GM23338 (cell line): ENCODE data around the gene AFAP1L1. TPM values are rescaled to one million over a fixed set of nuclear protein-coding genes. Genes with fewer than 3 reads are reported as not detected.
A peak's percentile ranks its signal among the peaks of the same experiment; 100 is the strongest.

Experiments used
- ATAC-seq: fragments of 200-7000 bp; cut with Tn5 transposase; 3 replicates; pipeline ENCODE4 v1.9.1; 2020
- DNase-seq: peaks from one replicate; pipeline ENCODE4 v3.0.0-alpha.2; 2015; ENCODE audit warnings: low spot score
- H2AFZ ChIP-seq: fragments of 200-600 bp; sonication (generic); 2 replicates; pipeline ENCODE4 v1.8.0; 2016; ENCODE audit warnings: antibody characterized with exemption, mild to moderate bottlenecking, moderate library complexity
- H3F3A ChIP-seq: fragments of 200-600 bp; sonication (generic); replicated peaks from 2 replicates; pipeline ENCODE4 v1.8.0; 2017; ENCODE audit warnings: antibody characterized with exemption, mixed run types, low read depth
- H3K27ac ChIP-seq: fragments of 200-600 bp; sonication (generic); 2 replicates; pipeline ENCODE4 v1.6.1; 2016; ENCODE audit warnings: low read depth
- H3K27me3 ChIP-seq: fragments of 200-600 bp; sonication (generic); 2 replicates; pipeline ENCODE4 v1.8.0; 2016; ENCODE audit warnings: mild to moderate bottlenecking, mixed run types, moderate library complexity; ENCODE audit not compliant: insufficient read depth
- H3K36me3 ChIP-seq: fragments of 200-600 bp; sonication (generic); 2 replicates; pipeline ENCODE4 v1.8.0; 2016; ENCODE audit warnings: mild to moderate bottlenecking; ENCODE audit not compliant: insufficient read depth
- H3K4me1 ChIP-seq: fragments of 200-600 bp; sonication (generic); 2 replicates; pipeline ENCODE4 v1.8.0; 2016; ENCODE audit warnings: mild to moderate bottlenecking, moderate library complexity; ENCODE audit not compliant: insufficient read depth
- H3K4me2 ChIP-seq: fragments of 200-600 bp; sonication (generic); 2 replicates; pipeline ENCODE4 v1.7.1; 2017; ENCODE audit warnings: mixed run types
- H3K4me3 ChIP-seq: fragments of 200-600 bp; sonication (generic); 2 replicates; pipeline ENCODE4 v1.6.1; 2016; ENCODE audit warnings: mixed run types
- H3K79me2 ChIP-seq: fragments of 200-600 bp; sonication (generic); replicated peaks from 2 replicates; pipeline ENCODE4 v1.8.0; 2017; ENCODE audit warnings: mild to moderate bottlenecking; ENCODE audit not compliant: insufficient read depth
- H3K9me2 ChIP-seq: fragments of 200-600 bp; sonication (generic); 2 replicates; pipeline ENCODE4 v1.8.0; 2017; ENCODE audit not compliant: insufficient read depth
- H4K20me1 ChIP-seq: fragments of 200-600 bp; sonication (generic); replicated peaks from 2 replicates; pipeline ENCODE4 v1.8.0; 2017; ENCODE audit warnings: mild to moderate bottlenecking; ENCODE audit not compliant: insufficient read depth
- H3K27ac Mint-ChIP-seq: 2 replicates; pipeline ENCODE4 v1.8.0; 2020; ENCODE audit warnings: inconsistent platforms, mild to moderate bottlenecking, moderate library complexity, mixed read lengths
- H3K27me3 Mint-ChIP-seq: 3 replicates; pipeline ENCODE4 v1.8.0; 2022; ENCODE audit warnings: low read depth, mild to moderate bottlenecking, moderate library complexity, mixed read lengths, inconsistent platforms; ENCODE audit not compliant: insufficient read depth, poor library complexity
- H3K36me3 Mint-ChIP-seq: 3 replicates; pipeline ENCODE4 v1.8.0; 2021; ENCODE audit warnings: low read depth, mild to moderate bottlenecking, inconsistent platforms, moderate library complexity, mixed read lengths
- H3K4me1 Mint-ChIP-seq: 3 replicates; pipeline ENCODE4 v1.8.0; 2020; ENCODE audit warnings: mild to moderate bottlenecking, inconsistent platforms, mixed read lengths
- H3K4me3 Mint-ChIP-seq: 3 replicates; pipeline ENCODE4 v1.8.0; 2021; ENCODE audit warnings: moderate library complexity, mild to moderate bottlenecking, inconsistent platforms, mixed read lengths
- H3K9me3 Mint-ChIP-seq: 3 replicates; pipeline ENCODE4 v1.8.0; 2020; ENCODE audit warnings: moderate library complexity, mild to moderate bottlenecking, inconsistent platforms, mixed read lengths
- CREB1 ChIP-seq: fragments of 250-450 bp; sonication (Bioruptor Pico); IDR thresholded peaks from 2 replicates; pipeline ENCODE4 v1.5.0; 2020; ENCODE audit warnings: low read depth, mild to moderate bottlenecking, moderate library complexity
- JUNB ChIP-seq: IDR thresholded peaks from one replicate; pipeline ENCODE4 v1.6.1; 2016; ENCODE audit warnings: antibody characterized with exemption; ENCODE audit not compliant: unreplicated experiment
- STAT1 ChIP-seq: IDR thresholded peaks from one replicate; pipeline ENCODE4 v1.6.1; 2016; ENCODE audit warnings: antibody characterized with exemption; ENCODE audit not compliant: unreplicated experiment
- ZNF331 ChIP-seq: fragments of 250-450 bp; sonication (Bioruptor Pico); IDR thresholded peaks from 2 replicates; pipeline ENCODE4 v1.5.0; 2020; ENCODE audit warnings: low read depth, mild to moderate bottlenecking, moderate library complexity
- polyA plus RNA-seq: library from polyadenylated mRNA; unstranded; fragments of >200 nt; fragmentation: Nextera tagmentation; extraction: Ambion mirVana; gene quantifications from 2 replicates; pipeline ENCODE4 v1.2.1, GENCODE V29; 2016
- total RNA-seq: library from RNA; depleted of rRNA; stranded (reverse); fragments of >200 nt; shearing (Covaris generic); gene quantifications from 2 replicates; pipeline ENCODE4 v1.2.3, GENCODE V29; 2014
- TF ChIP-seq, protein P1 (sequence below): fragments of 250-450 bp; sonication (Bioruptor Pico); IDR thresholded peaks from 2 replicates; pipeline ENCODE4 v1.5.0; 2020; ENCODE audit warnings: mild to moderate bottlenecking, moderate library complexity
- TF ChIP-seq, protein P2 (sequence below): IDR thresholded peaks from one replicate; pipeline ENCODE4 v1.6.1; 2018; ENCODE audit warnings: antibody characterized with exemption; ENCODE audit not compliant: unreplicated experiment
- TF ChIP-seq, protein P3 (sequence below), 2 experiments: fragments of 200-600 bp in 1 of 2; sonication (generic) in 1 of 2; conservative IDR thresholded peaks; 2 replicates each; pipeline versions ENCODE4 v1.5.1 to v1.6.1; 2016 to 2017; ENCODE audit warnings: antibody characterized with exemption in 2 of 2, low read depth in 2 of 2, mild to moderate bottlenecking in 2 of 2, moderate library complexity in 1 of 2

Gene AFAP1L1
- total and polyA plus RNA-seq, 2 experiments from 2014 or later: 3.2 to 5.7 TPM

DNA sequence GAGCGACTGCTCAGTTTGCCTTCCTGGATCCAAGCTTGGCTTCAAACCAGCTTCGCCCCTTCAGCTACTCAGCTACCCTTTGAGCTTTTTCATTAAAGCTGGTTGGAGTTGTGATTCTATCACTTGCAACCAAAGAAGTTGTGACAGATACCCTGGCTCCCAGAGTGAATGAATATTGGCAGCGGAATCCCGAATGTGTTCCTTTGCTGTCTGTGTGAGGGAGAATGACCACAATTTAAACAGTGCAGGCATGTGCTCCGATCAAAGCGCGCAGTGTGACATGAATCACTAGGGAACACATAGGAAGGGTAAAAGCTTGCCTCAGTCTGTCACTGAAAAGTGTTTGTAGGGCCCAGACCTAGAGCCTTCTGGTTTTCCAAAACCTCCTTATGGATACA lies 6.6 kb upstream of the AFAP1L1 start (continued):
- TF ChIP-seq, protein P1, sequence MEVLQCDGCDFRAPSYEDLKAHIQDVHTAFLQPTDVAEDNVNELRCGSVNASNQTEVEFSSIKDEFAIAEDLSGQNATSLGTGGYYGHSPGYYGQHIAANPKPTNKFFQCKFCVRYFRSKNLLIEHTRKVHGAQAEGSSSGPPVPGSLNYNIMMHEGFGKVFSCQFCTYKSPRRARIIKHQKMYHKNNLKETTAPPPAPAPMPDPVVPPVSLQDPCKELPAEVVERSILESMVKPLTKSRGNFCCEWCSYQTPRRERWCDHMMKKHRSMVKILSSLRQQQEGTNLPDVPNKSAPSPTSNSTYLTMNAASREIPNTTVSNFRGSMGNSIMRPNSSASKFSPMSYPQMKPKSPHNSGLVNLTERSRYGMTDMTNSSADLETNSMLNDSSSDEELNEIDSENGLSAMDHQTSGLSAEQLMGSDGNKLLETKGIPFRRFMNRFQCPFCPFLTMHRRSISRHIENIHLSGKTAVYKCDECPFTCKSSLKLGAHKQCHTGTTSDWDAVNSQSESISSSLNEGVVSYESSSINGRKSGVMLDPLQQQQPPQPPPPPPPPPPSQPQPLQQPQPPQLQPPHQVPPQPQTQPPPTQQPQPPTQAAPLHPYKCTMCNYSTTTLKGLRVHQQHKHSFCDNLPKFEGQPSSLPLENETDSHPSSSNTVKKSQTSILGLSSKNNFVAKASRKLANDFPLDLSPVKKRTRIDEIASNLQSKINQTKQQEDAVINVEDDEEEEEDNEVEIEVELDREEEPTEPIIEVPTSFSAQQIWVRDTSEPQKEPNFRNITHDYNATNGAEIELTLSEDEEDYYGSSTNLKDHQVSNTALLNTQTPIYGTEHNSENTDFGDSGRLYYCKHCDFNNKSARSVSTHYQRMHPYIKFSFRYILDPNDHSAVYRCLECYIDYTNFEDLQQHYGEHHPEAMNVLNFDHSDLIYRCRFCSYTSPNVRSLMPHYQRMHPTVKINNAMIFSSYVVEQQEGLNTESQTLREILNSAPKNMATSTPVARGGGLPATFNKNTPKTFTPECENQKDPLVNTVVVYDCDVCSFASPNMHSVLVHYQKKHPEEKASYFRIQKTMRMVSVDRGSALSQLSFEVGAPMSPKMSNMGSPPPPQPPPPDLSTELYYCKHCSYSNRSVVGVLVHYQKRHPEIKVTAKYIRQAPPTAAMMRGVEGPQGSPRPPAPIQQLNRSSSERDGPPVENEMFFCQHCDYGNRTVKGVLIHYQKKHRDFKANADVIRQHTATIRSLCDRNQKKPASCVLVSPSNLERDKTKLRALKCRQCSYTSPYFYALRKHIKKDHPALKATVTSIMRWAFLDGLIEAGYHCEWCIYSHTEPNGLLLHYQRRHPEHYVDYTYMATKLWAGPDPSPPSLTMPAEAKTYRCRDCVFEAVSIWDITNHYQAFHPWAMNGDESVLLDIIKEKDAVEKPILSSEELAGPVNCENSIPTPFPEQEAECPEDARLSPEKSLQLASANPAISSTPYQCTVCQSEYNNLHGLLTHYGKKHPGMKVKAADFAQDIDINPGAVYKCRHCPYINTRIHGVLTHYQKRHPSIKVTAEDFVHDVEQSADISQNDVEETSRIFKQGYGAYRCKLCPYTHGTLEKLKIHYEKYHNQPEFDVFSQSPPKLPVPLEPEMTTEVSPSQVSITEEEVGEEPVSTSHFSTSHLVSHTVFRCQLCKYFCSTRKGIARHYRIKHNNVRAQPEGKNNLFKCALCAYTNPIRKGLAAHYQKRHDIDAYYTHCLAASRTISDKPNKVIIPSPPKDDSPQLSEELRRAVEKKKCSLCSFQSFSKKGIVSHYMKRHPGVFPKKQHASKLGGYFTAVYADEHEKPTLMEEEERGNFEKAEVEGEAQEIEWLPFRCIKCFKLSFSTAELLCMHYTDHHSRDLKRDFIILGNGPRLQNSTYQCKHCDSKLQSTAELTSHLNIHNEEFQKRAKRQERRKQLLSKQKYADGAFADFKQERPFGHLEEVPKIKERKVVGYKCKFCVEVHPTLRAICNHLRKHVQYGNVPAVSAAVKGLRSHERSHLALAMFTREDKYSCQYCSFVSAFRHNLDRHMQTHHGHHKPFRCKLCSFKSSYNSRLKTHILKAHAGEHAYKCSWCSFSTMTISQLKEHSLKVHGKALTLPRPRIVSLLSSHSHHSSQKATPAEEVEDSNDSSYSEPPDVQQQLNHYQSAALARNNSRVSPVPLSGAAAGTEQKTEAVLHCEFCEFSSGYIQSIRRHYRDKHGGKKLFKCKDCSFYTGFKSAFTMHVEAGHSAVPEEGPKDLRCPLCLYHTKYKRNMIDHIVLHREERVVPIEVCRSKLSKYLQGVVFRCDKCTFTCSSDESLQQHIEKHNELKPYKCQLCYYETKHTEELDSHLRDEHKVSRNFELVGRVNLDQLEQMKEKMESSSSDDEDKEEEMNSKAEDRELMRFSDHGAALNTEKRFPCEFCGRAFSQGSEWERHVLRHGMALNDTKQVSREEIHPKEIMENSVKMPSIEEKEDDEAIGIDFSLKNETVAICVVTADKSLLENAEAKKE (CRISPR knock-in tag): no peak
- TF ChIP-seq ZNF331 (CRISPR knock-in tag) (no peak), CREB1 (CRISPR knock-in tag) (no peak), JUNB (no peak)

GRCh38 chr5:149265597-149265996 lies 6.1 kb upstream of the AFAP1L1 start:
- Histone ChIP-seq H3K36me3 (no peaks in the 10 kb centered on the region), H3K79me2 (no peaks in the 10 kb centered on the region), H4K20me1 (no peaks in the 10 kb centered on the region), H3K4me1 (no peaks in the 10 kb centered on the region), H3F3A (no peaks in the 10 kb centered on the region), H2AFZ (no peak overlapping the region), H3K27me3 (peaks cover 18% of the 10 kb centered on the region), H3K27ac (no peak overlapping the region), H3K4me3 (no peak overlapping the region), H3K9me2 (no peaks in the 10 kb centered on the region), H3K4me2 (no peak overlapping the region)
- Mint-ChIP-seq H3K27me3 (peaks cover 12% of the 10 kb centered on the region), H3K4me1 (peaks cover 10% of the 10 kb centered on the region), H3K27ac (no peak overlapping the region), H3K36me3 (no peaks in the 10 kb centered on the region; the same call in 2 of the 3 replicates), H3K9me3 (no peaks in the 10 kb centered on the region), H3K4me3 (no peak overlapping the region)
- DNase-seq: peak; percentile 32
- ATAC-seq: no peak
- TF ChIP-seq, protein P2, sequence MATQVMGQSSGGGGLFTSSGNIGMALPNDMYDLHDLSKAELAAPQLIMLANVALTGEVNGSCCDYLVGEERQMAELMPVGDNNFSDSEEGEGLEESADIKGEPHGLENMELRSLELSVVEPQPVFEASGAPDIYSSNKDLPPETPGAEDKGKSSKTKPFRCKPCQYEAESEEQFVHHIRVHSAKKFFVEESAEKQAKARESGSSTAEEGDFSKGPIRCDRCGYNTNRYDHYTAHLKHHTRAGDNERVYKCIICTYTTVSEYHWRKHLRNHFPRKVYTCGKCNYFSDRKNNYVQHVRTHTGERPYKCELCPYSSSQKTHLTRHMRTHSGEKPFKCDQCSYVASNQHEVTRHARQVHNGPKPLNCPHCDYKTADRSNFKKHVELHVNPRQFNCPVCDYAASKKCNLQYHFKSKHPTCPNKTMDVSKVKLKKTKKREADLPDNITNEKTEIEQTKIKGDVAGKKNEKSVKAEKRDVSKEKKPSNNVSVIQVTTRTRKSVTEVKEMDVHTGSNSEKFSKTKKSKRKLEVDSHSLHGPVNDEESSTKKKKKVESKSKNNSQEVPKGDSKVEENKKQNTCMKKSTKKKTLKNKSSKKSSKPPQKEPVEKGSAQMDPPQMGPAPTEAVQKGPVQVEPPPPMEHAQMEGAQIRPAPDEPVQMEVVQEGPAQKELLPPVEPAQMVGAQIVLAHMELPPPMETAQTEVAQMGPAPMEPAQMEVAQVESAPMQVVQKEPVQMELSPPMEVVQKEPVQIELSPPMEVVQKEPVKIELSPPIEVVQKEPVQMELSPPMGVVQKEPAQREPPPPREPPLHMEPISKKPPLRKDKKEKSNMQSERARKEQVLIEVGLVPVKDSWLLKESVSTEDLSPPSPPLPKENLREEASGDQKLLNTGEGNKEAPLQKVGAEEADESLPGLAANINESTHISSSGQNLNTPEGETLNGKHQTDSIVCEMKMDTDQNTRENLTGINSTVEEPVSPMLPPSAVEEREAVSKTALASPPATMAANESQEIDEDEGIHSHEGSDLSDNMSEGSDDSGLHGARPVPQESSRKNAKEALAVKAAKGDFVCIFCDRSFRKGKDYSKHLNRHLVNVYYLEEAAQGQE: no peak
- no peak for TF ChIP-seq STAT1
- TF ChIP-seq, protein P3, sequence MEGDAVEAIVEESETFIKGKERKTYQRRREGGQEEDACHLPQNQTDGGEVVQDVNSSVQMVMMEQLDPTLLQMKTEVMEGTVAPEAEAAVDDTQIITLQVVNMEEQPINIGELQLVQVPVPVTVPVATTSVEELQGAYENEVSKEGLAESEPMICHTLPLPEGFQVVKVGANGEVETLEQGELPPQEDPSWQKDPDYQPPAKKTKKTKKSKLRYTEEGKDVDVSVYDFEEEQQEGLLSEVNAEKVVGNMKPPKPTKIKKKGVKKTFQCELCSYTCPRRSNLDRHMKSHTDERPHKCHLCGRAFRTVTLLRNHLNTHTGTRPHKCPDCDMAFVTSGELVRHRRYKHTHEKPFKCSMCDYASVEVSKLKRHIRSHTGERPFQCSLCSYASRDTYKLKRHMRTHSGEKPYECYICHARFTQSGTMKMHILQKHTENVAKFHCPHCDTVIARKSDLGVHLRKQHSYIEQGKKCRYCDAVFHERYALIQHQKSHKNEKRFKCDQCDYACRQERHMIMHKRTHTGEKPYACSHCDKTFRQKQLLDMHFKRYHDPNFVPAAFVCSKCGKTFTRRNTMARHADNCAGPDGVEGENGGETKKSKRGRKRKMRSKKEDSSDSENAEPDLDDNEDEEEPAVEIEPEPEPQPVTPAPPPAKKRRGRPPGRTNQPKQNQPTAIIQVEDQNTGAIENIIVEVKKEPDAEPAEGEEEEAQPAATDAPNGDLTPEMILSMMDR (conservative IDR thresholded peaks at IDR 0.05; ENCODE audit: low read depth in 2 of 2): peak; percentile 28 to 34; a peak in 3 of 4 replicates
